CD14-positive monocyte (primary cell): Measurements from ENCODE around the gene DDX20. TPM values are rescaled to one million over a fixed set of nuclear protein-coding genes. Genes with fewer than 3 reads are reported as not detected.

Source experiments
- DNase-seq, 3 donors: peaks; one replicate each; pipeline ENCODE4 v3.0.0-alpha.2; 2011 to 2022
- H2AFZ ChIP-seq: 2 replicates; pipeline ENCODE4 v1.6.0; 2012; ENCODE audit warnings: mild to moderate bottlenecking, low read depth, low read length, inconsistent platforms; ENCODE audit not compliant: insufficient read depth, poor library complexity, severe bottlenecking
- H3K27ac ChIP-seq, 2 donors: 1 replicate in 1 of 2; 2 replicates in 1 of 2; pipeline ENCODE4 v1.5.1; 2012 to 2013; ENCODE audit warnings: low read length in 2 of 2, control low read depth in 1 of 2, inconsistent platforms in 1 of 2, low read depth in 1 of 2, mild to moderate bottlenecking in 1 of 2
- H3K27me3 ChIP-seq, 2 donors: one replicate each; pipeline versions ENCODE4 v1.6.0 to v1.6.1; 2011 to 2013; ENCODE audit warnings: low read length in 2 of 2; ENCODE audit not compliant: control insufficient read depth in 2 of 2, insufficient read depth in 2 of 2
- H3K36me3 ChIP-seq, 2 donors: replicated peaks in 1 of 2; 1 replicate in 1 of 2; 2 replicates in 1 of 2; pipeline versions ENCODE4 v1.5.1 to v1.6.1; 2012 to 2013; ENCODE audit warnings: low read length in 2 of 2, control low read depth in 1 of 2, inconsistent platforms in 1 of 2, mild to moderate bottlenecking in 1 of 2; ENCODE audit not compliant: insufficient read depth in 2 of 2, control insufficient read depth in 1 of 2
- H3K4me1 ChIP-seq, 2 donors: 1 replicate in 1 of 2; 2 replicates in 1 of 2; pipeline versions ENCODE4 v1.5.1 to v1.6.1; 2012 to 2013; ENCODE audit warnings: low read length in 2 of 2, control low read depth in 1 of 2, inconsistent platforms in 1 of 2, mild to moderate bottlenecking in 1 of 2, moderate library complexity in 1 of 2; ENCODE audit not compliant: insufficient read depth in 2 of 2, control insufficient read depth in 1 of 2
- H3K4me2 ChIP-seq: replicated peaks from 2 replicates; pipeline ENCODE3; 2012; ENCODE audit warnings: low read length, moderate library complexity, mild to moderate bottlenecking; ENCODE audit not compliant: poor library complexity, severe bottlenecking; ENCODE audit errors: extremely low read depth
- H3K4me3 ChIP-seq, 3 experiments: fragments of 200-600 bp in 1 of 3; sonication (generic) in 1 of 3; replicated peaks in 1 of 3; 1 replicate in 2 of 3; 2 replicates in 1 of 3; pipeline ENCODE4 v1.5.1; 2011 to 2013; ENCODE audit warnings: low read length in 3 of 3, mild to moderate bottlenecking in 3 of 3, control low read depth in 2 of 3, low read depth in 2 of 3, inconsistent platforms in 1 of 3, moderate library complexity in 1 of 3
- H3K79me2 ChIP-seq: 2 replicates; pipeline ENCODE4 v1.6.0; 2012; ENCODE audit warnings: mild to moderate bottlenecking, control low read depth, inconsistent platforms, low read length, moderate library complexity; ENCODE audit not compliant: insufficient read depth
- H3K9ac ChIP-seq: 2 replicates; pipeline ENCODE4 v1.6.0; 2017; ENCODE audit warnings: low read length, mild to moderate bottlenecking; ENCODE audit not compliant: insufficient read depth, poor library complexity, severe bottlenecking
- H3K9me3 ChIP-seq, 2 donors: replicated peaks in 1 of 2; 1 replicate in 1 of 2; 2 replicates in 1 of 2; pipeline versions ENCODE4 v1.5.1 to v1.6.1; 2012 to 2013; ENCODE audit warnings: low read length in 2 of 2, control low read depth in 1 of 2; ENCODE audit not compliant: control insufficient read depth in 1 of 2, insufficient read depth in 1 of 2
- H4K20me1 ChIP-seq: 2 replicates; pipeline ENCODE4 v1.6.0; 2012; ENCODE audit warnings: mild to moderate bottlenecking, low read length, control low read depth, moderate library complexity; ENCODE audit not compliant: insufficient read depth
- H3K27ac Mint-ChIP-seq, 7 donors: one replicate each; pipeline ENCODE4 v1.8.0; 2020; ENCODE audit warnings: mild to moderate bottlenecking in 7 of 7, mixed read lengths in 7 of 7, moderate library complexity in 6 of 7, inconsistent platforms in 2 of 7
- H3K27me3 Mint-ChIP-seq, 3 donors: one replicate each; pipeline ENCODE4 v1.8.0; 2021 to 2022; ENCODE audit warnings: low read depth in 3 of 3, mild to moderate bottlenecking in 3 of 3, mixed read lengths in 3 of 3, moderate library complexity in 3 of 3, inconsistent platforms in 1 of 3
- H3K36me3 Mint-ChIP-seq, 2 donors: one replicate each; pipeline ENCODE4 v1.8.0; 2020; ENCODE audit warnings: mixed read lengths in 2 of 2, inconsistent platforms in 1 of 2, mild to moderate bottlenecking in 1 of 2
- H3K4me1 Mint-ChIP-seq: one replicate; pipeline ENCODE4 v1.8.0; 2020; ENCODE audit warnings: mild to moderate bottlenecking, mixed read lengths
- H3K4me3 Mint-ChIP-seq, 2 donors: one replicate each; pipeline ENCODE4 v1.8.0; 2020; ENCODE audit warnings: mild to moderate bottlenecking in 2 of 2, mixed read lengths in 2 of 2, moderate library complexity in 1 of 2
- H3K9me3 Mint-ChIP-seq, 7 donors: one replicate each; pipeline ENCODE4 v1.8.0; 2020 to 2022; ENCODE audit warnings: mixed read lengths in 7 of 7, mild to moderate bottlenecking in 6 of 7, moderate library complexity in 6 of 7, inconsistent platforms in 2 of 7
- WGBS: methylation state at CpG from one replicate; pipeline ENCODE4 v1.1.5; 2013; ENCODE audit warnings: missing lambda C conversion rate; ENCODE audit not compliant: insufficient coverage; 5-methylcytosine and 5-hydroxymethylcytosine counted together
- intact Hi-C, 2 donors: fragments of 100-400 bp; cut with micrococcal nuclease; formaldehyde crosslinking; loops; one replicate each; pipeline versions ENCODE4 v1.15.0 to v1.15.1; 2023
- polyA plus RNA-seq, 3 donors: library from polyadenylated mRNA; depleted of rRNA in 1 of 3; unstranded in 2 of 3; stranded (reverse) in 1 of 3; fragments of 300-500 nt in 2 of 3; fragments of >200 nt in 1 of 3; fragmentation: Illumina TruSeq in 2 of 3; gene quantifications; 1 replicate in 2 of 3; 2 replicates in 1 of 3; pipeline ENCODE4 v1.2.3, GENCODE V29; 2012 to 2021
- TF ChIP-seq, protein P1 (sequence below): fragments of 200-600 bp; IDR thresholded peaks from one replicate; pipeline ENCODE4 v1.8.0; 2022; ENCODE audit warnings: antibody characterized with exemption, mild to moderate bottlenecking

Gene DDX20
- polyA plus RNA-seq, 3 donors, result 3.1 to 4.1 (median 4.0) TPM

GRCh38 chr1:111747282-111747734 is 8.4 kb upstream of the DDX20 start:
- intact Hi-C loops, result loop anchor here in 1 of 2 donors (2.0 to 10.0 kb wide), 2 partner anchors 31 to 263 kb away; no protein-coding TSS in a partner anchor
- peaks cover 13 to 14% (median 14%) of the 10 kb centered on the region in 3 donors for H3K27me3 Mint-ChIP-seq
- H3K9me3 Mint-ChIP-seq, result peaks cover 0 to 2% (median 0%) of the 10 kb centered on the region in 7 donors
- Histone ChIP-seq H3K9ac (no peak overlapping the region), H3K27ac (no peak overlapping the region), H3K4me3 (no peak overlapping the region), H4K20me1 (no peaks in the 10 kb centered on the region), H3K27me3 (peaks cover 8 to 13% of the 10 kb centered on the region in 2 donors), H3K36me3 (no peaks in the 10 kb centered on the region), H3K79me2 (no peaks in the 10 kb centered on the region), H2AFZ (no peak overlapping the region), H3K4me2 (no peak overlapping the region), H3K9me3 (no peaks in the 10 kb centered on the region), H3K4me1 (peaks cover 7 to 9% of the 10 kb centered on the region in 2 donors)
- peaks cover 12% of the 10 kb centered on the region for H3K4me1 Mint-ChIP-seq
- peak overlapping the region in 2 of 7 donors; percentile 28 to 79 for H3K27ac Mint-ChIP-seq
- no peaks in the 10 kb centered on the region for H3K36me3 Mint-ChIP-seq
- H3K4me3 Mint-ChIP-seq, result no peak overlapping the region
- TF ChIP-seq, protein P1, sequence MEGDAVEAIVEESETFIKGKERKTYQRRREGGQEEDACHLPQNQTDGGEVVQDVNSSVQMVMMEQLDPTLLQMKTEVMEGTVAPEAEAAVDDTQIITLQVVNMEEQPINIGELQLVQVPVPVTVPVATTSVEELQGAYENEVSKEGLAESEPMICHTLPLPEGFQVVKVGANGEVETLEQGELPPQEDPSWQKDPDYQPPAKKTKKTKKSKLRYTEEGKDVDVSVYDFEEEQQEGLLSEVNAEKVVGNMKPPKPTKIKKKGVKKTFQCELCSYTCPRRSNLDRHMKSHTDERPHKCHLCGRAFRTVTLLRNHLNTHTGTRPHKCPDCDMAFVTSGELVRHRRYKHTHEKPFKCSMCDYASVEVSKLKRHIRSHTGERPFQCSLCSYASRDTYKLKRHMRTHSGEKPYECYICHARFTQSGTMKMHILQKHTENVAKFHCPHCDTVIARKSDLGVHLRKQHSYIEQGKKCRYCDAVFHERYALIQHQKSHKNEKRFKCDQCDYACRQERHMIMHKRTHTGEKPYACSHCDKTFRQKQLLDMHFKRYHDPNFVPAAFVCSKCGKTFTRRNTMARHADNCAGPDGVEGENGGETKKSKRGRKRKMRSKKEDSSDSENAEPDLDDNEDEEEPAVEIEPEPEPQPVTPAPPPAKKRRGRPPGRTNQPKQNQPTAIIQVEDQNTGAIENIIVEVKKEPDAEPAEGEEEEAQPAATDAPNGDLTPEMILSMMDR, result peak; percentile 82
- WGBS, result no CpG with 5 or more reads among the region's 3 CpGs
- peak; percentile 74 to 89 (median 82) for DNase-seq

DNA sequence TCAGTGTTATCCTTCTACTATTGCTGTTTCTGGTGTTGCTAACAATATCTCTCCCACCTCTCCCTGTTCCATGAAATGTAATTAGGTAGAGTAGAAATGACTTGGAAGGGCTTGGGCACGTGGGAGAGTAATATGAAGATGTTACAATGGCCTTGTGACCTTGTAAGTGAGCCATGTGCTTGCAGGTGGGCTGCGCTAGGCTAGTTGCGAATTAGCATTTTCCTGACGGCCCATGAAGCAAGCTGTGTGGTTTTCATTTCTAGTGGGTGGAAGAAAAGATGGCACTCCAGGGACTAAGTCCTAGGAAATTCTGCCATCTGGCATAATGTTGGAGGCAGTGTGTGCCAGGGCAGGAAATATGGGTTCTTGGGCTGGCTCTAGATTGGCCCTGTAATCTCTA is 7.8 kb upstream of the DDX20 start:
- TF ChIP-seq, protein P1, result no peak
- peaks cover 0 to 1% of the 10 kb centered on the region in 2 donors for H3K36me3 Mint-ChIP-seq
- peaks cover 0 to 2% (median 0%) of the 10 kb centered on the region in 7 donors for H3K9me3 Mint-ChIP-seq
- Histone ChIP-seq H3K27ac (no peak overlapping the region), H3K9ac (no peak overlapping the region), H3K4me3 (no peak overlapping the region), H3K4me2 (no peak overlapping the region), H4K20me1 (no peaks in the 10 kb centered on the region), H3K27me3 (peaks cover 4 to 6% of the 10 kb centered on the region in 2 donors), H3K36me3 (no peaks in the 10 kb centered on the region), H3K4me1 (peaks cover 7 to 10% of the 10 kb centered on the region in 2 donors), H2AFZ (no peak overlapping the region), H3K9me3 (no peaks in the 10 kb centered on the region), H3K79me2 (no peaks in the 10 kb centered on the region)
- H3K4me1 Mint-ChIP-seq, result peaks cover 14% of the 10 kb centered on the region
- no peak for DNase-seq
- 91% methylated on average over 4 of the region's 4 CpGs for WGBS
- intact Hi-C loops, result loop anchor here in 1 of 2 donors (2.0 to 10.0 kb wide), 2 partner anchors 31 to 263 kb away; no protein-coding TSS in a partner anchor
- no peak overlapping the region for H3K4me3 Mint-ChIP-seq
- peaks cover 8 to 10% (median 8%) of the 10 kb centered on the region in 3 donors for H3K27me3 Mint-ChIP-seq
- peak overlapping the region in 1 of 7 donors; percentile 15 for H3K27ac Mint-ChIP-seq
